ENCODE data around the gene MYO1D. TPM values are rescaled to one million over a fixed set of nuclear protein-coding genes. Genes with fewer than 3 reads are reported as not detected.
A peak's percentile ranks its signal among the peaks of the same experiment; 100 is the strongest.

MYO1D gene
- total and polyA plus RNA-seq, 11 donors: 3.3 to 15.5 (median 8.9) TPM

DNA sequence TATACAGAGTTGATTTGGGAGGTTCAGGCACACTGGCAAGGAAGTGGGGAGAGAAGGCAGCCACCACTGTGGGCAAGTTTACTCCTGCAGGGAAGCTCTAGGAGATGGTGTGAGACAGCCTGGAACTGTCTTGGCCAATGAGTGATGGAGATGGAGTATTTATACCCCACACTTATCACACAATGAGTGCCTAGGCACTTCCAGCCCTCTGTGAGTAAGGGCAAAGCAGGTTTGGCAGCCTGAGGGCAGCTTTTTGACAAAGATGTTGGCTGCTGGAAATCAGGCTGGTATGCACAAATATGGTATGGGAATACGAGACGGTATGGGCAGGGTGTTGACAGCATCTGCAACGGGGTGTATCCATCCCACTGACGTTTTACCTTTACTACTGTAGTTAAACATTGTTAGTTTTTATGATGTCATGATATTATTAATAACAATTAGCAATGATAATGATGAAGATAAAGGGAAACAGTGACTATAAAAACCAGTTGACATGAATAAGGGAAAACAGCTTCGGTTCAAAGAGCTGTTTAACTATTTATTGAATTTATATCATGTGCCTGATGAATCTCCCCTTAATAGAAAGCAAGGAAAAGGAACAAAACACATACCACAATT is 240.2 kb downstream of the MYO1D start:
- Histone ChIP-seq H3K36me3 (peaks cover 0 to 16% (median 0%) of the 10 kb centered on the region in 9 donors), H3K27ac (no peak overlapping the region), H3K4me3 (no peak overlapping the region), H3K4me1 (no peaks in the 10 kb centered on the region), H3K27me3 (no peaks in the 10 kb centered on the region), H3K9me3 (peaks cover 0 to 11% (median 0%) of the 10 kb centered on the region in 12 donors)
- TF ChIP-seq POLR2A (IDR thresholded peaks at IDR 0.05) (no peak), CTCF (IDR thresholded peaks at IDR 0.05) (no peak)
- no peak for ATAC-seq
- DNase-seq: no peak
- 75 to 77% (median 76%) methylated on average over 5 of the region's 5 CpGs for WGBS, 4 donors
- intact Hi-C loops (cut with DNase I): loop anchor here in 1 of 10 donors (10.0 kb wide), 1 partner anchor 152 kb away; the partner anchor contains the start of gene CDK5R1

DNA sequence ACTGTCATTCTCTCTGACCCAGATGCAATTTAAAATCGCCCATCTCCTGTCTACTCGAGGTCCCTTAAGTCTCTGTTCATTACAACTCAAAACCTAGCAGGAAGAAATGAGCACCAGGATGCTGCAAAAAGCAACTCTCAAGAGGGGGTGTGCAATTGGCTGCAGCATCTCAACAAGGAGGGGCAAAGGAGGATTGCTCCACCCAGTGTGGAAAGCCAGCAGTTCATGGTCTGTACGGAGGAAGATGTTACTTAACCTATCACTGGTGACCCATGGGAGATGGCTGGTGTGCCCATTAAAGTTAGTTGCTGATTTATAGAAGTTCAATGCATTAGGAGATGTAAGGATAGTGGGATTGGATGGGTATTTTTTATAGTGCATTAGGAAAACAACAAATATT is 242.8 kb downstream of the MYO1D start:
- H3K27me3 ChIP-seq: no peaks in the 10 kb centered on the region
- intact Hi-C loops (cut with DNase I): loop anchor here in 1 of 10 donors (10.0 kb wide), 1 partner anchor 149 kb away; the partner anchor contains the start of gene CDK5R1
- no peak overlapping the region for H3K4me3 ChIP-seq
- peaks cover 0 to 5% (median 0%) of the 10 kb centered on the region in 12 donors for H3K9me3 ChIP-seq
- no peak overlapping the region for H3K27ac ChIP-seq
- 76 to 84% (median 79%) methylated on average over 3 of the region's 3 CpGs for WGBS, 4 donors
- TF ChIP-seq POLR2A (IDR thresholded peaks at IDR 0.05): no peak
- no peak for TF ChIP-seq CTCF (IDR thresholded peaks at IDR 0.05)
- H3K36me3 ChIP-seq: peaks cover 0 to 16% (median 0%) of the 10 kb centered on the region in 9 donors
- ATAC-seq (no peak), DNase-seq (no peak)
- H3K4me1 ChIP-seq: no peaks in the 10 kb centered on the region

DNA sequence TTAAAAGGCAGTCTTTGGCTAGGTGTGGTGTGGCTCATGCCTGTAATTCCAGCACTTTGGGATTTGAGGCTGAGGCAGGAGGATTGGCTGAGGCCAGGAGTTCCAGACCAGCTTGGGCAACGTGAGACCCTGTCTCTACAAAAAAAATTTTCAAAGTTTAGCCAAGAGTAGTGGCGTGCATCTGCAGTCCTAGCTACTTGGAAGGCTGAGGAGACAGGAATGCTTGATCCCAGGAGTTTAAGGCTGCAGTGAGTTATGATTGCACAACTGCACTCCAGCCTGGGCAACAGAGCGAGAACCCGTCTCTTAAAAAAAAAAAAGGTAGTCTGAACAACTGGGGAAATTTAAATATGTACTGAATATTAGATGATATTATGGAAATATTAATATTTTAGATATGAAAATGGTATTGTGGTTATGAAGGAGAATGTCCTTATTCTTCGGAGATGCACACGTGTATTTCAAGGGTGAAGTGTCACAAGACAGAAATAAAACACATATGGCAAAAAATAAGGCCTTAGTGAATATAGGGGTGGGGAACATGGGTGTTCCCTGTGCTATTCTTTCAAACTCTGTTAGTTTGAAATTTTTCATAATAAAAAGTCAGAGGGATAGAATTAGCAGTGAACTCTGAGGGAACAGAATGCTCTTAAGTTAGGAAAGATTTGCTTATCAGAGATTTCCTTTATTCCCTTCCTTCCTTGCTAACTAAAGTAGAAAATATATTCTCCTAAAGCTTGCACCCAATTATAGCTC is 245.4 kb downstream of the MYO1D start:
- no peak overlapping the region for H3K27ac ChIP-seq
- H3K27me3 ChIP-seq: no peaks in the 10 kb centered on the region
- intact Hi-C loops (cut with DNase I): loop anchor here in 1 of 10 donors (10.0 kb wide), 1 partner anchor 147 kb away; the partner anchor contains the start of gene CDK5R1
- no peak overlapping the region for H3K4me3 ChIP-seq
- 74 to 86% (median 75%) methylated on average over 6 of the region's 6 CpGs for WGBS, 4 donors
- peaks cover 0 to 5% (median 0%) of the 10 kb centered on the region in 12 donors for H3K4me1 ChIP-seq
- no peaks in the 10 kb centered on the region for H3K9me3 ChIP-seq
- DNase-seq (no peak), ATAC-seq (peak in 2 of 4 donors; percentile 58 to 65)
- TF ChIP-seq POLR2A (IDR thresholded peaks at IDR 0.05) (no peak), CTCF (IDR thresholded peaks at IDR 0.05) (no peak)
- H3K36me3 ChIP-seq: peaks cover 0 to under 1% (median 0%) of the 10 kb centered on the region in 9 donors

GRCh38 chr17:32629563-32630190 is 247.2 kb downstream of the MYO1D start:
- H3K9me3 ChIP-seq: no peaks in the 10 kb centered on the region
- no peak overlapping the region for H3K27ac ChIP-seq
- TF ChIP-seq CTCF (IDR thresholded peaks at IDR 0.05): no peak
- TF ChIP-seq POLR2A (IDR thresholded peaks at IDR 0.05): no peak
- 96% methylated on average over 11 of the region's 11 CpGs for WGBS, 4 donors
- DNase-seq (no peak), ATAC-seq (no peak)
- peaks cover 0 to 5% (median 0%) of the 10 kb centered on the region in 12 donors for H3K4me1 ChIP-seq
- no peaks in the 10 kb centered on the region for H3K27me3 ChIP-seq
- intact Hi-C loops (cut with DNase I): loop anchor here in 2 of 10 donors (10.0 kb wide), 2 partner anchors 55 to 145 kb away; partner anchors contain the start of gene CDK5R1 (in 1 of the 2)
- no peaks in the 10 kb centered on the region for H3K36me3 ChIP-seq
- no peak overlapping the region for H3K4me3 ChIP-seq
